ENCODE measurements around the gene CDH24. TPM values are rescaled to one million over a fixed set of nuclear protein-coding genes. Genes with fewer than 3 reads are reported as not detected.
A peak's percentile ranks its signal among the peaks of the same experiment; 100 is the strongest.

Gene CDH24
- total and polyA plus RNA-seq, 8 donors: 1.2 to 14.3 (median 3.7) TPM; not detected in 1

DNA sequence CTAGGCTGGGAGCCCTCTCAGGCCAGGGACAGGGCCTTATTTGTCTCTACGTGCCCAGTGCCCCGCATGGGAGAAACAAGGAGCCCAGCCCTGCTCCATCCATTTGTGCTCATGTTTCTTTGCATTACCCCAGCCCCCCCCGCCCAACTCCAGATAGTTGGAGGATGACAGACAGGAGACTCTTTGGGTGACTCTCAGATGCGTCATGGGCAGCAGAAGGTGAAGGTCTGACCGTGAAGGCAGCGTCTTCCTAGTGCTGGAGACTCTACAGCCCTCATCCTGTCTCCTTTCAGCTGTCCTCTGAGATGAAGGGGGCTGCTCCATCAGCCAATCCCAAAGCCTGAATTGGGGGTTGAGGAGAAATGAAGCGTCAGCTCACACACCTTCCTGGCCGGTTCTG lies 15.6 kb downstream of the CDH24 start:
- intact Hi-C loops (cut with DNase I; ENCODE audit: low total_unique reads): no loop called here
- H3K4me1 ChIP-seq: peaks cover 0 to 18% (median 8%) of the 10 kb centered on the region in 4 donors
- no peak for DNase-seq
- no peak overlapping the region for H3K27ac ChIP-seq
- 74 to 90% (median 84%) methylated on average over 6 to 8 of the region's 8 CpGs for WGBS, 5 donors
- H3K27me3 ChIP-seq: no peaks in the 10 kb centered on the region
- TF ChIP-seq, protein P1, sequence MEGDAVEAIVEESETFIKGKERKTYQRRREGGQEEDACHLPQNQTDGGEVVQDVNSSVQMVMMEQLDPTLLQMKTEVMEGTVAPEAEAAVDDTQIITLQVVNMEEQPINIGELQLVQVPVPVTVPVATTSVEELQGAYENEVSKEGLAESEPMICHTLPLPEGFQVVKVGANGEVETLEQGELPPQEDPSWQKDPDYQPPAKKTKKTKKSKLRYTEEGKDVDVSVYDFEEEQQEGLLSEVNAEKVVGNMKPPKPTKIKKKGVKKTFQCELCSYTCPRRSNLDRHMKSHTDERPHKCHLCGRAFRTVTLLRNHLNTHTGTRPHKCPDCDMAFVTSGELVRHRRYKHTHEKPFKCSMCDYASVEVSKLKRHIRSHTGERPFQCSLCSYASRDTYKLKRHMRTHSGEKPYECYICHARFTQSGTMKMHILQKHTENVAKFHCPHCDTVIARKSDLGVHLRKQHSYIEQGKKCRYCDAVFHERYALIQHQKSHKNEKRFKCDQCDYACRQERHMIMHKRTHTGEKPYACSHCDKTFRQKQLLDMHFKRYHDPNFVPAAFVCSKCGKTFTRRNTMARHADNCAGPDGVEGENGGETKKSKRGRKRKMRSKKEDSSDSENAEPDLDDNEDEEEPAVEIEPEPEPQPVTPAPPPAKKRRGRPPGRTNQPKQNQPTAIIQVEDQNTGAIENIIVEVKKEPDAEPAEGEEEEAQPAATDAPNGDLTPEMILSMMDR (IDR thresholded peaks at IDR 0.05): no peak
- no peak for TF ChIP-seq POLR2A (IDR thresholded peaks at IDR 0.05)
- no peak for TF ChIP-seq POLR2AphosphoS5 (IDR thresholded peaks at IDR 0.05)
- no peak for TF ChIP-seq EP300 (IDR thresholded peaks at IDR 0.05)
- H3K4me3 ChIP-seq: no peak overlapping the region
- no peaks in the 10 kb centered on the region for H3K9me3 ChIP-seq
- no peaks in the 10 kb centered on the region for H3K36me3 ChIP-seq

GRCh38 chr14:23040100-23040499 lies 17.2 kb downstream of the CDH24 start:
- no peak for DNase-seq
- TF ChIP-seq, protein P1 (IDR thresholded peaks at IDR 0.05): no peak
- TF ChIP-seq POLR2AphosphoS5 (IDR thresholded peaks at IDR 0.05): no peak
- no peak for TF ChIP-seq POLR2A (IDR thresholded peaks at IDR 0.05)
- TF ChIP-seq EP300 (IDR thresholded peaks at IDR 0.05): no peak
- Histone ChIP-seq H3K27me3 (no peaks in the 10 kb centered on the region), H3K4me1 (peaks cover 3 to 11% (median 5%) of the 10 kb centered on the region in 4 donors), H3K36me3 (no peaks in the 10 kb centered on the region), H3K4me3 (no peak overlapping the region), H3K27ac (no peak overlapping the region), H3K9me3 (no peaks in the 10 kb centered on the region)
- intact Hi-C loops (cut with DNase I; ENCODE audit: low total_unique reads): no loop called here
- 85 to 94% (median 89%) methylated on average over 4 of the region's 4 CpGs for WGBS, 5 donors

DNA sequence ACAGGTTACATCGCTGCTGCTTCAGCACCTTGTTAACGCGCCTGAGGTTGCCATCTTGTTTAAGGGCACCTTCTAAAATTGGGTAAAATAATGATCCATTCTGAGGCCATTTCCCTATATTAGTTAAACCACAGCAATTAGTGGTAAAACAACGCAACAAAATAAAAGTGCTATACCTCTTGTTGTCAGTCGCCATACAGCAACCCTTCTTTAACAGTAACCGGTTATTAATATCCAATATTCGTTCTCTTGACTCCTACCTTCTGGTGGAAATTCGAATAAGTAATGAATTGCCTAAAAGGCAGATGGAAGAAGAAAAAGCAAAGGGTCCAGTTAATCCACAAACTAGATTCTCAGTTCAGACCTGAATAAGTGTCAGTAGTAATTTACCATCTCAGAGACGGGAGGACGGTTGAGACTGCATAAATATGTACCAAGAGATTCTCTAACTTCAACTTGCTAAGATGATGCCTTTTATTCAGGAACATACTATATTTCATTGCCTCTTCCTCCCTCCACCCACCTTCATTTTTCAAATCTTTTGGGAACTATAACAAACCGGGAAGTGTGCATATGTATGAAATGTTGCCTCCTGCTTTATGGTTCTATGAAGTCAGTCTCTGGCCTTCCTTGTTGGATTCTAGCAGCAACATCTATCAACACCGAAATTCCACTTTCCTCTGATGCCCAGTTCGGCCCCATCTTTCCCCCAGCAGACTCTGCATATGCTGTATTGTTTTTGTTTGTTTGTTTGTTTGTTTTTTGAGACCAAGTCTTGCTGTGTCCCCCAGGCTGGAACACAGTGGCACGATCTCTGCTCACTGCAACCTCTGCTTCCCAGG lies 21.8 kb downstream of the CDH24 start:
- Histone ChIP-seq H3K36me3 (peaks cover 27 to 30% (median 30%) of the 10 kb centered on the region in 4 donors), H3K9me3 (no peaks in the 10 kb centered on the region), H3K27ac (peak overlapping the region; percentile 80 to 94 (median 91)), H3K27me3 (no peaks in the 10 kb centered on the region), H3K4me1 (peaks cover 7 to 30% (median 21%) of the 10 kb centered on the region in 4 donors), H3K4me3 (peak overlapping the region; percentile 57 to 83 (median 76))
- TF ChIP-seq, protein P1 (IDR thresholded peaks at IDR 0.05): no peak
- TF ChIP-seq EP300 (IDR thresholded peaks at IDR 0.05): no peak
- no peak for TF ChIP-seq POLR2A (IDR thresholded peaks at IDR 0.05)
- peak in 1 of 3 donors; percentile 28 for TF ChIP-seq POLR2AphosphoS5 (IDR thresholded peaks at IDR 0.05)
- intact Hi-C loops (cut with DNase I; ENCODE audit: low total_unique reads): no loop called here
- no peak for DNase-seq
- 67 to 72% (median 70%) methylated on average over 14 of the region's 14 CpGs for WGBS, 5 donors

- no peaks in the 10 kb centered on the region for H3K27me3 ChIP-seq
- peak within 1 kb of the TSS; percentile 80 to 94 (median 91) for H3K27ac ChIP-seq
- TF ChIP-seq POLR2AphosphoS5 (IDR thresholded peaks at IDR 0.05) (peak; percentile 41 to 73 (median 65)), EP300 (IDR thresholded peaks at IDR 0.05) (no peak)
- TF ChIP-seq, protein P1 (IDR thresholded peaks at IDR 0.05): peak in 1 of 7 experiments; percentile 9
- intact Hi-C loops (cut with DNase I; ENCODE audit: low total_unique reads): no loop called here
- peaks cover 7 to 30% (median 21%) of the 10 kb centered on the region in 4 donors for H3K4me1 ChIP-seq
- peak within 1 kb of the TSS; percentile 57 to 83 (median 76) for H3K4me3 ChIP-seq
- peaks cover 30 to 38% (median 38%) of the 10 kb centered on the region in 4 donors for H3K36me3 ChIP-seq
- 0 to 1% (median 0%) methylated on average over 27 to 36 of the region's 36 CpGs for WGBS, 5 donors
- peak; percentile 91 to 98 for DNase-seq
- no peaks in the 10 kb centered on the region for H3K9me3 ChIP-seq
These were observed 22.6 kb downstream of the CDH24 start, which contains the start of gene PSMB5 for GRCh38 chr14:23034498-23035302. Gene PSMB5 (minus strand): TSS chr14:23034900. CDS start chr14:23034881, 19 bp downstream.

All from stomach (tissue), 9 donors.